ENCODE results near the gene HIVEP2.
A peak's percentile ranks its signal among the peaks of the same experiment; 100 is the strongest.

The HIVEP2 gene

GRCh38 chr6:142892254-142893021 lies 52.5 kb downstream of the HIVEP2 start:
- DNase-seq (ENCODE audit: low read depth in 2 of 2), result no peak

GRCh38 chr6:142891454-142891853 lies 53.5 kb downstream of the HIVEP2 start:
- no peak for DNase-seq (ENCODE audit: low read depth in 2 of 2)

DNA sequence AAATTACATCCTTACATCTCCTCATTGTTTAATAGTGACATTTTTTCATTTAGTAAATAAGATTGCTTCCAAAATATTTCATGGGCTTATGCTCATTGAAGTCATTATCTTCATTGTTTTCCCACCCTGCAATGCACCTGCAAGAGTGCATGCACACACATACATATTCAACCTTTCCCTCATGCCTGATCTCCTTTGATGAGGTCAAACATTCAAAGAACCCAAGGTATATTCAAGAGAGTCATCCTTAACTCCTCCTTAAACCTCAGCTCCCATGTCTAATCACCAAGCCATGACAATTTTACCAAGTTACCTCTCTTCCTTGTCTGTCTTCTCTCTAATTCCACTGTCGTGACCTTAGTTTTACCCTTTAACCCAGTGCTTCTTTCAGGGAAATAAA lies 56.5 kb downstream of the HIVEP2 start:
- no peak for DNase-seq (ENCODE audit: low read depth in 2 of 2)

DNA sequence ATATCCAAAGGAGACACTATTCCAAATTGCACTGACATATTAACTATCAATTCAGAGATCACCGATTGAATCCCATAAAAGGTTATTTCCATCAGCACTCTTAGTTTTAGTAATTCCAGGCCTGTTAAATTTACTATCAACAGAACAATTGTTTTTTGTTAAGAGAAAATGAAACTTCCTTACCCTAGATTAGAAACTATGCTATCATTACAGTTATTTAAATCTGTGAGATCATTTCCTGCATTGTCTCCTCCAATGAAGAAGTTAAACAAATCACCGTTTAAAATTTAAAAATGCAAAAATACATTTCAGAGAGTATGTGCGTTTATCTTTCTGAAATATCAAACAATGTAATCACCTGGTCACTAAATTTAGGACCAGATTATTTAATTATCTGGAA lies 57.5 kb downstream of the HIVEP2 start:
- DNase-seq (ENCODE audit: low read depth in 2 of 2), result no peak

GRCh38 chr6:142886431-142887170 lies 58.4 kb downstream of the HIVEP2 start:
- no peak for DNase-seq (ENCODE audit: low read depth in 2 of 2)

GRCh38 chr6:142885182-142885867 lies 59.7 kb downstream of the HIVEP2 start:
- DNase-seq (ENCODE audit: low read depth in 2 of 2), result peak in 1 of 2 donors; percentile 19

DNA sequence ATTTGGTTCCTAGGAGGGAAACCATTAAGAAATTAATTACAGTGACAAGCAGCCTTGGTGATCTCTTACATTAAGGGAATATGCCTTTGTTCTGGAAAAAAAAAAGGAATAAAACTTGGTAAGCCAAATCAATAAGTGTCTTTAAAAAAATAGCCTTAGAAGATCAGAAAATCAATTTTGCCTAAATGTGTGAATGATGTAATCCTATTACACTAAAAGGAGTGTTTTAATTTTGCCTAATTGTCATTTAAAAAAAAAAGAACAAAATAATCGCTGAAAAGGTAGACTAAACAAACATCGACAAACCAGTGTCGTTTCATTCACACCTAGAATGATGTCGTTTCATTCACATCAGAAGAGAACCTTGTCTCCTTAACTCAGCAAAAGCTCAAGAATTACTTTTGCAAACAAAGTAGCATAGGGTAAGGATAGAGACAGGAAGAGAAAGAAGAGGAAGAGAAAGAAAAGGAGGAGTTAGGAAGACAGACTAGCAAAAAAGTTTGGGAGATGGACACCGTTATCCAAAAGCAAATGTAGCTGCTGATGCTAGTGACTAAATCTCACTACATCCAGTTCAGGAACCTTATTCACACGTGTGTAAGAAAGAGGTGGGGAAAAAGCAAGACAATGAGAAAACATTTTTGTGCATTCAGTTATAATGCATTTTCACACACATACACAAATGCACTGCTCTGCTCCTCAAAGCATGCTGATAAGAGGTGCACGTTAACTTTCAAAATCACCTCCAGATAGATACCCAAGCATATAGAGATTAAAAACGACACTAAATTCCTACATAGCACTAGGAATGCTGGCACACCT lies 60.6 kb downstream of the HIVEP2 start:
- DNase-seq (ENCODE audit: low read depth in 2 of 2), result no peak

GRCh38 chr6:142883011-142883410 lies 62.0 kb downstream of the HIVEP2 start:
- DNase-seq (ENCODE audit: low read depth in 2 of 2), result no peak

DNA sequence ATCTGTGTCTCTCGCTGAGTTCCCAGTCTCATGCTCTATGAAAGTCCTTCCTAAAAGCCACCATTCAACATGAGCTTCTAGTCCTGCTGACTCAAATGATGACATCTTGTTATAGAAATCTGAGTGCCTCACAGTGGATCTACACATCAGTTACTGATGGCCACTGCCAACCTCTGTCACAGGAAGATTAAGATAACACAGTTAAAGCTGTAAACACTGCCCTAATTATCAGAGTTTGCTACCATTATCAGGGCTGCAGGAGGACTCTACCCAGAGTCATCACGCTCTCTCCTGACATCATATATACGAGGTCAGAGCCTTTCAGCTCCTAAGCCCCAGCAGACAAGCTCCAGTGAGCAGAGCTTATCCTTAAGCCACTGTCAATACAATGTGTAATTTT lies 63.2 kb downstream of the HIVEP2 start:
- DNase-seq (ENCODE audit: low read depth in 2 of 2), result no peak

DNA sequence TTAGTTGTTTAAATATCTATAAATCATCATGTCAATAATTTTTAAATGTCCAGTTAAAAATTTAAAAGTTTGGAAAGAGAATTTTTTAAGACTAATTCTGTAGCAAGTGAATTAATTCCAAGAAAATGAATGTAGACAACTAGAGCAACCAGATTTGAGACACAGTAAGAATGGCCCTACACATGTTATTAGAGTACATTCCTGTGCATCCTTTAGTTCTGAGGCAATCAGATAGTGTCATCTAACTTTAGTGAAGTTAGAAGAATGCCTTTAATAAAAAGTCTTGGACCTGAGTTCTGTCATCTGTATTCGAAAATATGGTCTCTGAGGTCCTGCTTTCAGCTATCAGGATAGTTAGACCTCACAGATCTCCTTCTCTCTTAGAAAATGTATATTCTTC lies 63.7 kb downstream of the HIVEP2 start:
- no peak for DNase-seq (ENCODE audit: low read depth in 2 of 2)

GRCh38 chr6:142880201-142880600 lies 64.8 kb downstream of the HIVEP2 start:
- DNase-seq (ENCODE audit: low read depth in 2 of 2), result no peak

- no peak for DNase-seq (ENCODE audit: low read depth in 2 of 2)
These were observed 65.4 kb downstream of the HIVEP2 start for GRCh38 chr6:142879527-142879926.

DNA sequence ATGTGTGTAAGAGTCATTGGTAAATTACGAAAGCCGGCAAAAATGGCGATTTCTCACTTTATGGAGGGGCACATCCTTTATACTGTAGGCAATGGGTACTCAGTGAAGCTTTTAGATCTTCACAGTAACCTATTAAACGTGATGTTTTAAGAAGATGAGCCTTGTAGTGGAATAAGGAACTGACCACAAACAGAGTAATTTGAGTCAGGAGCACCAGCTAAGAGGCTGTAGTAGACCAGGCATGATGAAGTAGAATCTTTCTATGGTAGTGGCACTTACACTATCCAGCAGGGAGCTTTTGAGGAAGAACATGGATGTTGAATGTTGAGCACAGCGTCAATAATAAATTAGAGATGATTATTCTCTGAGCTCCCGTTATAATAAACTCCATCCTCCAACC lies 65.9 kb downstream of the HIVEP2 start:
- DNase-seq (ENCODE audit: low read depth in 2 of 2), result no peak

DNA sequence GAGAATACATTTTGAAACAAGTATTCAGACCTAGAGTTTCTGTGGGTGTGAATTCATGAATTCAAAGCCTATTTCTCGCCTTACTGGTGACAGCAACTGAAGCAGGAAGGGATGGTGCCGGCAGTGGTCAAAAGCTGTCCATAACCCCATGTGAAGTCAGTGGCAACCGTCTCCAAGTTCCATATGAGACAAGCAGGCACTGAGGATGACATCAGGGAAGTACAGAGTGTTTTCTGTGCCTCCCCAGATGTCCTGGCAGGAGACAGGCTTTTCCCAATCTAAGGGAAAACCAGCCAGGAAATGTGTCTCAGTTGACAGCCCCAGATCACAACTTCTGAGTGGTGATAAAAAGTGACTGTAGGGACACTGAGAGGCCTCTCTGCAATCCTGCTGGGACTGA lies 66.6 kb downstream of the HIVEP2 start:
- no peak for DNase-seq (ENCODE audit: low read depth in 2 of 2)

GRCh38 chr6:142874676-142875075 lies 70.3 kb downstream of the HIVEP2 start:
- DNase-seq (ENCODE audit: low read depth in 2 of 2), result no peak

- DNase-seq (ENCODE audit: low read depth in 2 of 2), result no peak
These were observed 72.6 kb downstream of the HIVEP2 start for GRCh38 chr6:142872376-142872775.

GRCh38 chr6:142871910-142872331 lies 73.1 kb downstream of the HIVEP2 start:
- no peak for DNase-seq (ENCODE audit: low read depth in 2 of 2)

DNA sequence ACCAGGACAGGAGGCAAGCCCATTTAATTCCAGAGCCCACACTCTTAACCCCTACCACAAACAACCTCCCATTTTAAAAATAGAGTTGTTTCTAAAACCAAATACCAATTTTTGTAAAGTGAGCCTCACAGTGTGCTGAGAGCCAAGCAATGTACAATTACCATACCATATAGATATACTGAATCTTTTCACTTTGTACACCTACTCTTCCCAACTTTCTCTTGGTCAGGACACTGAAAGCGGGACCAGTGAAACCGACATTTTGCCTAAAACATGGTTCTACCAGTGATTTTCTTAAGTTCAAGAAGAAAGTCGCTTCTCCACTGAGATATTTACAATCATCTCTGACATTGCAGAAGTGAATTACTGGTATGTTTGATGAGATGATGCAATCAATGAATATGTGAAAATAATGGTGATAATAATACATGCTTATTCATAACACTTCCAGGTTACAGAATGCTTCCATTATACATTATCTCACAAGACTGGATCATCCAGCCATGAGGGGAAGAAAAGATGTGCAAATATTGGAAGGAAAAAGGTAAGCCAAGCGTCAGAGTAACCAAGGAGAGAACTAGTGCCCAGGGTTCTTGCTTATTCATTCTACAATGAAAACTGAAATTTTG lies 74.1 kb downstream of the HIVEP2 start:
- no peak for DNase-seq (ENCODE audit: low read depth in 2 of 2)

DNA sequence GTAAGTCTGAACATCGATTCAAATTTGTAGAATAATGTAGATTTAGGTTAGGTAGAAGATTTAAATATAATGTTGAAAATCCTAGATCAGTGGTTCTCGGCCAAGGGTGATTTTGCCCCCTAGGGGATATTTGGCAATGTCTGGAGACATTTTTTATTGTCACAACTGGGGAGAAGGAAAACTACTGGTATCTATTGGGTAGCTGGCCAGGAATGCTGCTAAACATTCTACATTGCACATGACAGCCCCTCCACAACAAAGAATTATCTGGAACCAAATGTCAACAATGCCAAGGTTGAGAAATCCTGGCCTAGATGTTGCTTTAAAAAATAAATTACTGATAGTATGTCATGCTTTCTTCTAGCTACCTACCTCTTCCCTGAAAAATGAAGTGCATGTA lies 76.1 kb downstream of the HIVEP2 start:
- no peak for DNase-seq (ENCODE audit: low read depth in 2 of 2)

GRCh38 chr6:142867988-142868812 lies 76.8 kb downstream of the HIVEP2 start:
- DNase-seq (ENCODE audit: low read depth in 2 of 2), result no peak
